ENCODE results near the gene HFE.

- TF ChIP-seq POLR2A (IDR thresholded peaks at IDR 0.05) (no peak), POLR2AphosphoS5 (IDR thresholded peaks at IDR 0.05) (no peak)
- TF ChIP-seq, protein P1, sequence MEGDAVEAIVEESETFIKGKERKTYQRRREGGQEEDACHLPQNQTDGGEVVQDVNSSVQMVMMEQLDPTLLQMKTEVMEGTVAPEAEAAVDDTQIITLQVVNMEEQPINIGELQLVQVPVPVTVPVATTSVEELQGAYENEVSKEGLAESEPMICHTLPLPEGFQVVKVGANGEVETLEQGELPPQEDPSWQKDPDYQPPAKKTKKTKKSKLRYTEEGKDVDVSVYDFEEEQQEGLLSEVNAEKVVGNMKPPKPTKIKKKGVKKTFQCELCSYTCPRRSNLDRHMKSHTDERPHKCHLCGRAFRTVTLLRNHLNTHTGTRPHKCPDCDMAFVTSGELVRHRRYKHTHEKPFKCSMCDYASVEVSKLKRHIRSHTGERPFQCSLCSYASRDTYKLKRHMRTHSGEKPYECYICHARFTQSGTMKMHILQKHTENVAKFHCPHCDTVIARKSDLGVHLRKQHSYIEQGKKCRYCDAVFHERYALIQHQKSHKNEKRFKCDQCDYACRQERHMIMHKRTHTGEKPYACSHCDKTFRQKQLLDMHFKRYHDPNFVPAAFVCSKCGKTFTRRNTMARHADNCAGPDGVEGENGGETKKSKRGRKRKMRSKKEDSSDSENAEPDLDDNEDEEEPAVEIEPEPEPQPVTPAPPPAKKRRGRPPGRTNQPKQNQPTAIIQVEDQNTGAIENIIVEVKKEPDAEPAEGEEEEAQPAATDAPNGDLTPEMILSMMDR (IDR thresholded peaks at IDR 0.05) = no peak
Observed at GRCh38 chr6:26044140-26045064, 42.8 kb upstream of the HFE start.
